ENCODE measurements around the gene AACS. TPM values are rescaled to one million over a fixed set of nuclear protein-coding genes. Genes with fewer than 3 reads are reported as not detected.

The AACS gene
- polyA plus RNA-seq, 1 experiment = 18.0 TPM

DNA sequence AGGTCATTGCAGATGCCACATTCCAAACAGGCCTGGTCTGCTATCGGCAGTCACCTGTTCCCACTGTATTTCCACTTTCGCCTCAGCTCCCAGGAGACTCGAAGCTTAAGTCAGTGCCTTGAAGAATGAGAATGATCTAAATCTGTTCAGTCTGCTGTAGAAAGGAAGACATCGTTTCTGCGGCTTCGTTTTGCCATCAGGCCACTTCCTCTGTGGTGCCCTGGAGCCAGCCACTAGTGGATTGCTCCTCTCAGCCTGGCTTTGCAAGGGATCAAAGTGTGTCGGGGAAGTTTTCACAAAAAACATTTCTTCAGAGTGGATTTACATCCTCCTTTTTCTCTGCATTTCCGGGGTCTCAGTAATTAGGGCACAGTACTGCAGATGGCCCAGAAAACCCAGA, 66.7 kb downstream of the AACS start:
- H3K4me3 ChIP-seq (ENCODE audit: low read depth, low read length) = no peak overlapping the region
- no peak overlapping the region for H3K27ac ChIP-seq (ENCODE audit: low read depth, low read length)
- TF ChIP-seq, protein P1, sequence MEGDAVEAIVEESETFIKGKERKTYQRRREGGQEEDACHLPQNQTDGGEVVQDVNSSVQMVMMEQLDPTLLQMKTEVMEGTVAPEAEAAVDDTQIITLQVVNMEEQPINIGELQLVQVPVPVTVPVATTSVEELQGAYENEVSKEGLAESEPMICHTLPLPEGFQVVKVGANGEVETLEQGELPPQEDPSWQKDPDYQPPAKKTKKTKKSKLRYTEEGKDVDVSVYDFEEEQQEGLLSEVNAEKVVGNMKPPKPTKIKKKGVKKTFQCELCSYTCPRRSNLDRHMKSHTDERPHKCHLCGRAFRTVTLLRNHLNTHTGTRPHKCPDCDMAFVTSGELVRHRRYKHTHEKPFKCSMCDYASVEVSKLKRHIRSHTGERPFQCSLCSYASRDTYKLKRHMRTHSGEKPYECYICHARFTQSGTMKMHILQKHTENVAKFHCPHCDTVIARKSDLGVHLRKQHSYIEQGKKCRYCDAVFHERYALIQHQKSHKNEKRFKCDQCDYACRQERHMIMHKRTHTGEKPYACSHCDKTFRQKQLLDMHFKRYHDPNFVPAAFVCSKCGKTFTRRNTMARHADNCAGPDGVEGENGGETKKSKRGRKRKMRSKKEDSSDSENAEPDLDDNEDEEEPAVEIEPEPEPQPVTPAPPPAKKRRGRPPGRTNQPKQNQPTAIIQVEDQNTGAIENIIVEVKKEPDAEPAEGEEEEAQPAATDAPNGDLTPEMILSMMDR (IDR thresholded peaks at IDR 0.05; ENCODE audit: low read depth, low read length) = no peak
- H3K9me3 ChIP-seq (ENCODE audit: control insufficient read depth, insufficient read depth, low read length) = no peaks in the 10 kb centered on the region
- no peak for DNase-seq (ENCODE audit: low read depth, low spot score)
- POLR2A ChIA-PET = no interaction called here
- H3K27me3 ChIP-seq (ENCODE audit: control insufficient read depth, insufficient read depth, low read length) = no peaks in the 10 kb centered on the region
- CTCF ChIA-PET = no interaction called here

DNA sequence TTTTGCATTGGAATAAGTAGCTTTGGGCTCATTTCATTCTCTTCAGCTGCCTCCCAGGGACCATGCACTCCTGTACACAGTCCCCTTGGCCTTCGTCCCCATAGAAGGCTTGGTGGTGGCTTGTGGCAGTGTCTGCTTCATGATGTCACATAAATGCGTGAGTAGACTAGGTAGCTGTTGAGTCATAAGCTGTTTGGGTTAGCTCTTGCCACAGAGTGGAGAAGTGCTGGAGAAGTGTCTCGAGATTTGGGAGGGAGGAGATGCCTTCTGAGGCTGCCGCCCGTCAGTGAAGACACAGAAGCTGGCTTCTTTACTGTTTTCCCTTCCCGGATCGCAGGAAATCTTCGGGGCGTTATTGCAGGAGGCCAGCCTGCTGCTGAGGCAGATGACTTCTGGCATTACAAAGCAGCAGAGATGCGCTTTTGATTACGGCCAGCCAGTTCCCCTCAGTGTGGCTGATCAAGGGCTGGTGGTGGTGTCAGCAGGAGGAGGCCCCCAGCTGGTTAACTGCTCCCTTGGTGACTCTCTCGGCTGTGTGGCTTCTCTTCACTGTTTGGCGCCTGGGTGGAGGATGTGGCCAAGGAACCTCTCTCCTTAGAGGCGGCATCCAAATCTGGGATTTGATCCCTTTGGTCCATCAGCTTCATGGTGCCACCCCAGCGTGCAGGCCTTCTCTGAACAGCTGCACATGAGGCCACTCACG, 67.6 kb downstream of the AACS start:
- DNase-seq (ENCODE audit: low read depth, low spot score) = no peak
- TF ChIP-seq, protein P1 (IDR thresholded peaks at IDR 0.05; ENCODE audit: low read depth, low read length) = no peak
- H3K4me3 ChIP-seq (ENCODE audit: low read depth, low read length) = no peak overlapping the region
- no peaks in the 10 kb centered on the region for H3K9me3 ChIP-seq (ENCODE audit: control insufficient read depth, insufficient read depth, low read length)
- ChIA-PET CTCF (no interaction called here), POLR2A (interaction anchor here (0.6 kb wide), 1 partner anchor 14 kb away, joined by 3 read pairs; no protein-coding TSS in a partner anchor)
- H3K27me3 ChIP-seq (ENCODE audit: control insufficient read depth, insufficient read depth, low read length) = no peaks in the 10 kb centered on the region
- no peak overlapping the region for H3K27ac ChIP-seq (ENCODE audit: low read depth, low read length)

DNA sequence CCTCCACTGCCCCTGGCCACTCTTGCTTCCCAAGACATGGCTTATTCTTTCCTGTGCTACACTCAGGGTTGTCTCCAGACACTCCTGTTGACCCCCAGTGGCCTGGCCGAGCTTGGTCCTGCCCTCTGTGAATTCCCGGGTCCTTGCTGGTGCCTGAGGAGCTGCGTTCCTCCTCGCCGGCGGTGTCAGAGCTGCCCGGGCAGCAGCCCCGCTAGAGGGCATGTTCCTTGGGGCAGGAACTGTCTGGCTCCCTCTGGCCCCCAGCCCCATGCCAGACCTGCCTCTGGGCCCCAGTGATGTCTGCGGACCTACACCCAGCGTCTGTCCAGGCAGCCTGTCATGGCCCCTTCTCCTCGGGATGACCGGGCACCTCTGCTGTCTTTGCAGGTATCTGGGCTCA, 68.4 kb downstream of the AACS start:
- no peak overlapping the region for H3K27ac ChIP-seq (ENCODE audit: low read depth, low read length)
- no peaks in the 10 kb centered on the region for H3K27me3 ChIP-seq (ENCODE audit: control insufficient read depth, insufficient read depth, low read length)
- no peak overlapping the region for H3K4me3 ChIP-seq (ENCODE audit: low read depth, low read length)
- TF ChIP-seq, protein P1 (IDR thresholded peaks at IDR 0.05; ENCODE audit: low read depth, low read length) = no peak
- H3K9me3 ChIP-seq (ENCODE audit: control insufficient read depth, insufficient read depth, low read length) = no peaks in the 10 kb centered on the region
- no peak for DNase-seq (ENCODE audit: low read depth, low spot score)
- ChIA-PET POLR2A (no interaction called here), CTCF (no interaction called here)

DNA sequence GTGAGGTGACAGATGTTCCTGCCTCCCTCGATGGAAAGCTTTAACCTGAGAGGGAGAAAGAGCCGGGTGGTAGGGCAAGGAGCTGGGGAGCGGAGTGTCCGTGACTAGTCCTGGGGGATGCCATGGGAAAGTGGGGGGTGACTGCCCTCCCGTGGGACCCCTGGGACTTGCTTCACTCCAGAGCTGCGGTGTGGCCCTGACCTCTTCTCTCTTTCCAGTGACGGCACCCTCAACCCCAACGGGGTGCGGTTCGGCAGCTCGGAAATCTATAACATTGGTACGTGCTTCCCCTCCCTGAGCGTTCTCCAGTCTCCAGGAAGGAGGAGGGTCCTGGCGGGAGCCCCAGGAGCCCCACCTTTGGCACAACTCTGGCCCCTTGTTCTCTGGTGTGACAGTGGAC, 69.3 kb downstream of the AACS start:
- POLR2A ChIA-PET = no interaction called here
- TF ChIP-seq, protein P1 (IDR thresholded peaks at IDR 0.05; ENCODE audit: low read depth, low read length) = no peak
- Histone ChIP-seq H3K4me3 (ENCODE audit: low read depth, low read length) (no peak overlapping the region), H3K27ac (ENCODE audit: low read depth, low read length) (no peak overlapping the region), H3K9me3 (ENCODE audit: control insufficient read depth, insufficient read depth, low read length) (no peaks in the 10 kb centered on the region), H3K27me3 (ENCODE audit: control insufficient read depth, insufficient read depth, low read length) (no peaks in the 10 kb centered on the region)
- no peak for DNase-seq (ENCODE audit: low read depth, low spot score)
- CTCF ChIA-PET = no interaction called here

DNA sequence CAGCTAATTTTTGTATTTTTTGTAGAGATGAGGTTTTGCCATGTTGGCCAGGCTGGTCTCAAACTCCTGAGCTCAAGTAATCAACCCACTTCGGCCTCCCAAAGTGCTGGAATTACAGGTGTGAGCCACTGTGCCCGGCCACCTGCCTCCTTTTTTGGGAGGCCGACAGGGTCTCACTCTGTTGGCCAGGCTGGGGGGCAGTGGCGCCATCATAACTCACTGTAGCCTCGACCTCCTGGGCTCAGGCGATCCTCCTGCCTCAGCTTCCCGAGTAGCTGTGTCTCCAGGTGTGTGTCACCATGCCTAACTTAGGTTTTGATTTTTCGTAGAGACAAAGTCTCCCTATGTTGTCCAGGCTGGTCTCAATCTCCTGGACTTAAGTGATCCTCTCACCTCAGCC, 70.7 kb downstream of the AACS start:
- no peaks in the 10 kb centered on the region for H3K27me3 ChIP-seq (ENCODE audit: control insufficient read depth, insufficient read depth, low read length)
- ChIA-PET CTCF (no interaction called here), POLR2A (no interaction called here)
- no peak overlapping the region for H3K27ac ChIP-seq (ENCODE audit: low read depth, low read length)
- no peak for DNase-seq (ENCODE audit: low read depth, low spot score)
- no peaks in the 10 kb centered on the region; the same call in 1 of the 2 replicates for H3K9me3 ChIP-seq (ENCODE audit: control insufficient read depth, insufficient read depth, low read length)
- TF ChIP-seq, protein P1 (IDR thresholded peaks at IDR 0.05; ENCODE audit: low read depth, low read length) = no peak
- no peak overlapping the region for H3K4me3 ChIP-seq (ENCODE audit: low read depth, low read length)
